Ishikawa (cell line): ENCODE results near the gene KDM2A.

Experiments
- EP300 ChIP-seq: IDR thresholded peaks from 2 replicates; pipeline ENCODE4 v1.6.1; 2012; ENCODE audit warnings: borderline replicate concordance
- FOXM1 ChIP-seq: IDR thresholded peaks from 2 replicates; pipeline ENCODE4 v1.6.1; 2012; ENCODE audit warnings: low read depth, borderline replicate concordance
- MAX ChIP-seq: IDR thresholded peaks from 2 replicates; pipeline ENCODE4 v1.6.1; 2012
- NFIC ChIP-seq: IDR thresholded peaks from 2 replicates; pipeline ENCODE4 v1.6.1; 2012
- RAD21 ChIP-seq: IDR thresholded peaks from 2 replicates; pipeline ENCODE4 v1.6.1; 2012; ENCODE audit warnings: low read depth
- REST ChIP-seq: IDR thresholded peaks from 2 replicates; pipeline ENCODE4 v1.6.1; 2012; ENCODE audit warnings: low read depth, mild to moderate bottlenecking
- TAF1 ChIP-seq: IDR thresholded peaks from 2 replicates; pipeline ENCODE4 v1.6.1; 2012; ENCODE audit warnings: low read depth, mild to moderate bottlenecking
- TEAD4 ChIP-seq: IDR thresholded peaks from 2 replicates; pipeline ENCODE4 v1.6.1; 2012
- YY1 ChIP-seq: IDR thresholded peaks from 2 replicates; pipeline ENCODE4 v1.6.1; 2012; ENCODE audit warnings: low read depth
- ZBTB7A ChIP-seq: IDR thresholded peaks from 2 replicates; pipeline ENCODE4 v1.6.1; 2012; ENCODE audit warnings: low read depth

- TF ChIP-seq YY1 (no peak), MAX (no peak), ZBTB7A (no peak), REST (no peak), TAF1 (no peak), NFIC (no peak), EP300 (no peak), RAD21 (no peak), FOXM1 (no peak), TEAD4 (no peak)
These were observed 35.2 kb upstream of the KDM2A start for GRCh38 chr11:67083786-67084366.
